GM12878 (cell line): ENCODE results near the gene SEL1L3. TPM values are rescaled to one million over a fixed set of nuclear protein-coding genes. Genes with fewer than 3 reads are reported as not detected.

ENCODE experiments used
- ATAC-seq: fragments of 200-7000 bp; cut with Tn5 transposase; 3 replicates; pipeline ENCODE4 v1.9.1; 2020; ENCODE audit warnings: mild to moderate bottlenecking, moderate library complexity
- BruUV-seq: library from RNA; stranded (reverse); fragments of 400-500 nt; replicated peaks from 2 replicates; lab custom pipeline; 2021; lab: Mats Ljungman, UMichigan
- CTCF ChIA-PET: fragments of 300-600 bp; sonication (Branson Sonifier 250); formaldehyde crosslinking; extraction: SDS; loops from one replicate; lab custom pipeline; 2021; ENCODE audit warnings: inconsistent platforms; lab: Yijun Ruan, JAX
- POLR2A ChIA-PET: fragments of 350-600 bp; formaldehyde crosslinking; extraction: SDS; loops from one replicate; lab custom pipeline; 2021; ENCODE audit warnings: inconsistent platforms; lab: Charles Lee
- RAD21 ChIA-PET: fragments of 300-600 bp; sonication (Branson Sonifier 250); formaldehyde crosslinking; loops from one replicate; lab custom pipeline; 2023; ENCODE audit warnings: antibody characterized with exemption; ENCODE audit not compliant: unreplicated experiment; lab: Charles Lee
- SMC1A ChIA-PET: fragments of 300-600 bp; sonication (Branson Sonifier 250); formaldehyde crosslinking; loops from one replicate; lab custom pipeline; 2023; ENCODE audit not compliant: unreplicated experiment, uncharacterized antibody; lab: Charles Lee
- DNase-seq: peaks from one replicate; pipeline ENCODE4 v3.0.0-alpha.2; 2011; ENCODE audit warnings: low read depth, low spot score
- FAIRE-seq: peaks from 3 replicates; lab custom pipeline; 2011; peaks lifted over from hg19 to GRCh38; lab: Jason Lieb, UNC
- H2AFZ ChIP-seq: 2 replicates; pipeline ENCODE4 v1.6.0; 2011; ENCODE audit warnings: low read depth, low read length, control low read depth; ENCODE audit not compliant: control insufficient read depth
- H3K27ac ChIP-seq: 2 replicates; pipeline ENCODE4 v1.5.1; 2011; ENCODE audit warnings: control low read depth; ENCODE audit not compliant: control insufficient read depth, insufficient read depth
- H3K27me3 ChIP-seq, 2 experiments: replicated peaks in 1 of 2; 2 replicates each; pipeline versions ENCODE4 v1.6.0 to v1.6.1; 2011; ENCODE audit warnings: low read length in 1 of 2; ENCODE audit not compliant: control insufficient read depth in 2 of 2, insufficient read depth in 2 of 2
- H3K36me3 ChIP-seq, 2 experiments: 2 replicates each; pipeline ENCODE4 v1.5.1; 2011; ENCODE audit warnings: low read length in 1 of 2; ENCODE audit not compliant: control insufficient read depth in 2 of 2, insufficient read depth in 2 of 2
- H3K4me1 ChIP-seq: 2 replicates; pipeline ENCODE4 v1.6.1; 2011; ENCODE audit warnings: mild to moderate bottlenecking, low read length, moderate library complexity, mixed read lengths; ENCODE audit not compliant: control insufficient read depth, insufficient read depth
- H3K4me2 ChIP-seq: 2 replicates; pipeline ENCODE4 v1.6.0; 2011; ENCODE audit warnings: control low read depth; ENCODE audit not compliant: control insufficient read depth, insufficient read depth
- H3K4me3 ChIP-seq: fragments of 200-600 bp; sonication (generic); 2 replicates; pipeline ENCODE4 v1.5.1; 2016
- H3K79me2 ChIP-seq: 2 replicates; pipeline ENCODE4 v1.6.0; 2011; ENCODE audit warnings: low read length; ENCODE audit not compliant: control insufficient read depth, insufficient read depth
- H3K9ac ChIP-seq: 2 replicates; pipeline ENCODE4 v1.8.0; 2011; ENCODE audit warnings: low read length, control low read depth, mixed read lengths; ENCODE audit not compliant: control insufficient read depth, insufficient read depth
- H3K9me3 ChIP-seq: replicated peaks from 3 replicates; pipeline ENCODE4 v1.5.1; 2011; ENCODE audit warnings: mild to moderate bottlenecking, low read length; ENCODE audit not compliant: control insufficient read depth, insufficient read depth
- H4K20me1 ChIP-seq: 2 replicates; pipeline ENCODE4 v1.6.0; 2011; ENCODE audit not compliant: control insufficient read depth, insufficient read depth
- EGR1 ChIP-seq, 2 experiments: IDR thresholded peaks; 1 replicate in 1 of 2; 2 replicates in 1 of 2; pipeline ENCODE4 v1.6.1; 2011 to 2012; ENCODE audit warnings: low read depth in 2 of 2, low read length in 2 of 2, borderline replicate concordance in 1 of 2, mild to moderate bottlenecking in 1 of 2, moderate library complexity in 1 of 2
- ETV6 ChIP-seq, 2 experiments: fragments of 450-650 bp in 1 of 2; IDR thresholded peaks in 1 of 2; conservative IDR thresholded peaks in 1 of 2; 2 replicates each; pipeline ENCODE4 v1.6.1; 2014; ENCODE audit warnings: antibody characterized with exemption in 1 of 2, borderline replicate concordance in 1 of 2, low read depth in 1 of 2, mild to moderate bottlenecking in 1 of 2, moderate library complexity in 1 of 2
- HDGF ChIP-seq: fragments of 450-650 bp; IDR thresholded peaks from 2 replicates; pipeline ENCODE4 v1.6.1; 2016; ENCODE audit warnings: antibody characterized with exemption
- SIN3A ChIP-seq: IDR thresholded peaks from 2 replicates; pipeline ENCODE4 v1.6.1; 2012; ENCODE audit warnings: low read depth, low read length, improper control_type of control experiment
- TBL1XR1 ChIP-seq: IDR thresholded peaks from 2 replicates; pipeline ENCODE4 v1.6.1; 2012; ENCODE audit warnings: low read depth, low read length, improper control_type of control experiment
- YBX1 ChIP-seq: fragments of 450-650 bp; IDR thresholded peaks from 2 replicates; pipeline ENCODE4 v1.6.1; 2016; ENCODE audit warnings: antibody characterized with exemption
- ZNF217 ChIP-seq: fragments of 450-650 bp; IDR thresholded peaks from 2 replicates; pipeline ENCODE4 v1.6.1; 2017; ENCODE audit warnings: antibody characterized with exemption, mild to moderate bottlenecking
- ZNF622 ChIP-seq: fragments of 450-650 bp; IDR thresholded peaks from 2 replicates; pipeline ENCODE4 v1.6.1; 2017; ENCODE audit warnings: mild to moderate bottlenecking, inconsistent platforms
- WGBS: methylation state at CpG from one replicate; pipeline ENCODE4 v1.1.6; 2016; ENCODE audit warnings: low lambda C conversion rate; ENCODE audit not compliant: insufficient replicate concordance, insufficient coverage; ENCODE audit errors: missing lambda C conversion rate; 5-methylcytosine and 5-hydroxymethylcytosine counted together
- in situ Hi-C: fragments of 300-500 bp; cut with MboI; formaldehyde crosslinking; loops from 9 replicates; pipeline ENCODE4 v1.14.3; 2018; ENCODE audit warnings: mixed read lengths
- intact Hi-C: fragments of 100-400 bp; cut with micrococcal nuclease; formaldehyde crosslinking; loops from one replicate; pipeline ENCODE4 v1.14.2; 2022; ENCODE audit not compliant: unreplicated experiment
- polyA plus RNA-seq, 11 experiments: library from polyadenylated mRNA; depleted of rRNA in 4 of 11; unstranded in 6 of 11; stranded (reverse) in 5 of 11; fragments of >200 nt; fragmentation: Nextera tagmentation in 4 of 11; fragmentation: Illumina TruSeq in 1 of 11; extraction: Ambion mirVana in 4 of 11; extraction: Trizol in 1 of 11; gene quantifications; 1 replicate in 1 of 11; 2 replicates in 10 of 11; pipeline versions ENCODE4 v1.2.1 to v1.2.3, GENCODE V29; 2011 to 2016; ENCODE audit warnings: inconsistent platforms in 2 of 11, missing spikeins in 2 of 11, low read depth in 1 of 11
- total RNA-seq, 4 experiments: library from RNA; depleted of rRNA in 3 of 4; stranded (reverse); fragments of >200 nt in 3 of 4; fragmentation: Illumina TruSeq in 1 of 4; extraction: Trizol in 1 of 4; gene quantifications; 2 replicates each; pipeline versions ENCODE4 v1.2.1 to v1.2.3, GENCODE V29; 2013 to 2021
- TF ChIP-seq, protein P1 (sequence below): fragments of 450-650 bp; formaldehyde crosslinking; IDR thresholded peaks from 2 replicates; pipeline ENCODE4 v1.4.0; 2022; ENCODE audit warnings: mild to moderate bottlenecking, moderate library complexity
- TF ChIP-seq, protein P2 (sequence below): fragments of 450-650 bp; IDR thresholded peaks from 2 replicates; pipeline ENCODE4 v1.6.1; 2017; ENCODE audit warnings: borderline replicate concordance

Gene SEL1L3
- total and polyA plus RNA-seq, 10 of the 15 experiments (the other 5 are each of a cell fraction or from before 2014, with no cell fraction given), result 20.4 to 82.2 (median 47.3) TPM

DNA sequence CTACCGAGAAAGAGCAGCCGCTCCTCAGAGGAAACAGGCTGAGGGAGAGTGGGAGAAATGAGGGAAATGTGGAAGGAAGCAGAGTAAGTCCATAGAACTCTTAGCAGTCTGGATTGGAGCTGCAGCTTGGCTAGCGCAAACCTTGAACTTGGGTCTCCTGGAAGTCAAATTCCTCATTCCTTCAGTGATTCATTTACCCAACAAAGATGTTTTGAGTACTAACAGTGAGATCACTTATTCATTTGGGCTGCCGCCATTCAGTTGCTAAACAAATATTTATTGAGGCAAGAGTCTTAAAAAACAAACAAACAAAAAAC lies 51.5 kb downstream of the SEL1L3 start:
- Histone ChIP-seq H3K4me2 (no peak overlapping the region), H3K9me3 (no peaks in the 10 kb centered on the region), H4K20me1 (no peaks in the 10 kb centered on the region), H3K27ac (no peak overlapping the region), H3K4me3 (no peak overlapping the region), H2AFZ (no peak overlapping the region), H3K9ac (no peak overlapping the region), H3K79me2 (no peaks in the 10 kb centered on the region), H3K36me3 (peaks cover 0 to 7% of the 10 kb centered on the region in 2 experiments; a peak in 1 of 4 replicates), H3K4me1 (no peaks in the 10 kb centered on the region), H3K27me3 (no peaks in the 10 kb centered on the region)
- in situ Hi-C loops, result no loop called here
- WGBS, result 97% methylated on average over 4 of the region's 4 CpGs
- intact Hi-C loops, result no loop called here
- no TSS peak for BruUV-seq
- ChIA-PET CTCF (no interaction called here), SMC1A (no interaction called here), POLR2A (no interaction called here), RAD21 (no interaction called here)
- DNase-seq, result no peak
- no peak for ATAC-seq
- TF ChIP-seq HDGF (no peak), ZNF217 (no peak), YBX1 (no peak), SIN3A (no peak), ETV6 (conservative IDR thresholded peaks at IDR 0.05 in 1 of 2, IDR thresholded peaks at IDR 0.05 in 1 of 2; ENCODE audit: borderline replicate concordance in 1 of 2, low read depth in 1 of 2) (no peak), EGR1 (IDR thresholded peaks at IDR 0.05; ENCODE audit: borderline replicate concordance in 1 of 2, low read depth in 2 of 2, low read length in 2 of 2) (no peak), TBL1XR1 (no peak), ZNF622 (no peak)
- TF ChIP-seq, protein P1, sequence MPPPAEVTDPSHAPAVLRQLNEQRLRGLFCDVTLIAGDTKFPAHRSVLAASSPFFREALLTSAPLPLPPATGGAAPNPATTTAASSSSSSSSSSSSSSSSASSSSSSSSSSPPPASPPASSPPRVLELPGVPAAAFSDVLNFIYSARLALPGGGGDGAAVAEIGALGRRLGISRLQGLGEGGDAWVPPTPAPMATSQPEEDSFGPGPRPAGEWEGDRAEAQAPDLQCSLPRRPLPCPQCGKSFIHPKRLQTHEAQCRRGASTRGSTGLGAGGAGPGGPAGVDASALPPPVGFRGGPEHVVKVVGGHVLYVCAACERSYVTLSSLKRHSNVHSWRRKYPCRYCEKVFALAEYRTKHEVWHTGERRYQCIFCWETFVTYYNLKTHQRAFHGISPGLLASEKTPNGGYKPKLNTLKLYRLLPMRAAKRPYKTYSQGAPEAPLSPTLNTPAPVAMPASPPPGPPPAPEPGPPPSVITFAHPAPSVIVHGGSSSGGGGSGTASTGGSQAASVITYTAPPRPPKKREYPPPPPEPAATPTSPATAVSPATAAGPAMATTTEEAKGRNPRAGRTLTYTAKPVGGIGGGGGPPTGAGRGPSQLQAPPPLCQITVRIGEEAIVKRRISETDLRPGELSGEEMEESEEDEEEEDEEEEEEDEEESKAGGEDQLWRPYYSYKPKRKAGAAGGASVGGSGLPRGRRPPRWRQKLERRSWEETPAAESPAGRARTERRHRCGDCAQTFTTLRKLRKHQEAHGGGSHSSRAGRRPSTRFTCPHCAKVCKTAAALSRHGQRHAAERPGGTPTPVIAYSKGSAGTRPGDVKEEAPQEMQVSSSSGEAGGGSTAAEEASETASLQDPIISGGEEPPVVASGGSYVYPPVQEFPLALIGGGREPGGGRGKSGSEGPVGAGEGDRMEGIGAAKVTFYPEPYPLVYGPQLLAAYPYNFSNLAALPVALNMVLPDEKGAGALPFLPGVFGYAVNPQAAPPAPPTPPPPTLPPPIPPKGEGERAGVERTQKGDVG (CRISPR knock-in tag), result no peak
- TF ChIP-seq, protein P2, sequence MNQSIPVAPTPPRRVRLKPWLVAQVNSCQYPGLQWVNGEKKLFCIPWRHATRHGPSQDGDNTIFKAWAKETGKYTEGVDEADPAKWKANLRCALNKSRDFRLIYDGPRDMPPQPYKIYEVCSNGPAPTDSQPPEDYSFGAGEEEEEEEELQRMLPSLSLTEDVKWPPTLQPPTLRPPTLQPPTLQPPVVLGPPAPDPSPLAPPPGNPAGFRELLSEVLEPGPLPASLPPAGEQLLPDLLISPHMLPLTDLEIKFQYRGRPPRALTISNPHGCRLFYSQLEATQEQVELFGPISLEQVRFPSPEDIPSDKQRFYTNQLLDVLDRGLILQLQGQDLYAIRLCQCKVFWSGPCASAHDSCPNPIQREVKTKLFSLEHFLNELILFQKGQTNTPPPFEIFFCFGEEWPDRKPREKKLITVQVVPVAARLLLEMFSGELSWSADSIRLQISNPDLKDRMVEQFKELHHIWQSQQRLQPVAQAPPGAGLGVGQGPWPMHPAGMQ, result no peak
- FAIRE-seq, result no peak
